K562 (cell line): ENCODE data around the gene WDR1. TPM values are rescaled to one million over a fixed set of nuclear protein-coding genes. Genes with fewer than 3 reads are reported as not detected.

Experiments
- CEBPG ChIP-seq, 3 experiments: fragments of 200-800 bp in 1 of 3; sonication (Bioruptor generic) in 1 of 3; sonication (generic) in 1 of 3; formaldehyde crosslinking in 1 of 3; IDR thresholded peaks in 2 of 3; conservative IDR thresholded peaks in 1 of 3; 2 replicates each; pipeline versions ENCODE4 v1.6.1 to v1.8.0; 2016 to 2022; ENCODE audit warnings: missing compliant biosample characterization in 2 of 3, missing genetic modification characterization in 2 of 3, mild to moderate bottlenecking in 1 of 3, missing genetic modification reagents in 1 of 3
- MGA ChIP-seq: fragments of 450-650 bp; IDR thresholded peaks from 2 replicates; pipeline ENCODE4 v1.6.1; 2016; ENCODE audit warnings: mild to moderate bottlenecking, moderate library complexity
- polyA plus RNA-seq, 8 experiments: library from polyadenylated mRNA; depleted of rRNA in 4 of 8; stranded (reverse) in 5 of 8; unstranded in 3 of 8; fragments of >200 nt; fragmentation: Nextera tagmentation in 2 of 8; fragmentation: Illumina TruSeq in 1 of 8; extraction: Ambion mirVana in 2 of 8; extraction: Trizol in 1 of 8; gene quantifications; 2 replicates each; pipeline versions ENCODE4 v1.2.1 to v1.2.3, GENCODE V29; 2011 to 2014; ENCODE audit warnings: inconsistent platforms in 1 of 8, missing spikeins in 1 of 8
- total RNA-seq, 7 experiments: library from RNA; depleted of rRNA in 6 of 7; stranded (reverse); fragments of >200 nt in 6 of 7; fragmentation: Illumina TruSeq in 2 of 7; extraction: Trizol in 2 of 7; gene quantifications; 2 replicates each; pipeline versions ENCODE4 v1.2.1 to v1.2.3, GENCODE V29; 2011 to 2021; ENCODE audit warnings: low replicate concordance in 1 of 7

WDR1 gene
- total and polyA plus RNA-seq, 9 of the 15 experiments (the other 6 are each of a cell fraction or from before 2014, with no cell fraction given) = 16.1 to 213 (median 125) TPM

GRCh38 chr4:10123227-10124101 is 6.9 kb upstream of the WDR1 start (continued):
- TF ChIP-seq MGA = no peak
- no peak for TF ChIP-seq CEBPG (CRISPR knock-in tag; IDR thresholded peaks at IDR 0.05)
- no peak for TF ChIP-seq CEBPG (tag; conservative IDR thresholded peaks at IDR 0.05 in 1 of 2, IDR thresholded peaks at IDR 0.05 in 1 of 2)
